B cell (primary cell): Measurements from ENCODE around the gene KNL1.

Source experiments
- EZH2 ChIP-seq: IDR thresholded peaks from 2 replicates; pipeline ENCODE4 v1.6.1; 2012; ENCODE audit warnings: borderline replicate concordance, low read depth, mild to moderate bottlenecking, moderate library complexity, low read length; ENCODE audit not compliant: insufficient read depth, poor library complexity, severe bottlenecking
- TF ChIP-seq, protein P1 (sequence below): fragments of 200-600 bp; IDR thresholded peaks from one replicate; pipeline ENCODE4 v1.8.0; 2022; ENCODE audit warnings: antibody characterized with exemption, mild to moderate bottlenecking

DNA sequence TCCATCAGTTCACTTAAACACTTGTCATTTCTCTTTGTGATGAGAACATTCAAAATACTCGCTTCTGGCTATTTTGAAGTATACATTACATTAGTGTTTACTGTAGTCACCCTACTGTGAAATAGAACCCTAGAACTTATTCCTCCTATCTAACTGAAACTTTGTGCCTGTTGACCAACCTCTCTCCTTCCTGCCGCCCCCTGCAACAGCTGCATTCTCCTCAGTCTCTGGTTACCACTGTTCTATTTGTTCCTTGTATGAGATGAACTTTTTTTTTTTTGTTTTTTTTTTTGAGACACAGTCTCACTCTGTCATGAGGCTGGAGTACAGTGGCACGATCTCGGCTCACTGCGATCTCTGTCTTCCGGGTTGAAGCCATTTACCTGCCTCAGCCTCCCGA lies 103.9 kb downstream of the KNL1 start:
- TF ChIP-seq, protein P1, sequence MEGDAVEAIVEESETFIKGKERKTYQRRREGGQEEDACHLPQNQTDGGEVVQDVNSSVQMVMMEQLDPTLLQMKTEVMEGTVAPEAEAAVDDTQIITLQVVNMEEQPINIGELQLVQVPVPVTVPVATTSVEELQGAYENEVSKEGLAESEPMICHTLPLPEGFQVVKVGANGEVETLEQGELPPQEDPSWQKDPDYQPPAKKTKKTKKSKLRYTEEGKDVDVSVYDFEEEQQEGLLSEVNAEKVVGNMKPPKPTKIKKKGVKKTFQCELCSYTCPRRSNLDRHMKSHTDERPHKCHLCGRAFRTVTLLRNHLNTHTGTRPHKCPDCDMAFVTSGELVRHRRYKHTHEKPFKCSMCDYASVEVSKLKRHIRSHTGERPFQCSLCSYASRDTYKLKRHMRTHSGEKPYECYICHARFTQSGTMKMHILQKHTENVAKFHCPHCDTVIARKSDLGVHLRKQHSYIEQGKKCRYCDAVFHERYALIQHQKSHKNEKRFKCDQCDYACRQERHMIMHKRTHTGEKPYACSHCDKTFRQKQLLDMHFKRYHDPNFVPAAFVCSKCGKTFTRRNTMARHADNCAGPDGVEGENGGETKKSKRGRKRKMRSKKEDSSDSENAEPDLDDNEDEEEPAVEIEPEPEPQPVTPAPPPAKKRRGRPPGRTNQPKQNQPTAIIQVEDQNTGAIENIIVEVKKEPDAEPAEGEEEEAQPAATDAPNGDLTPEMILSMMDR, result no peak
- TF ChIP-seq EZH2, result no peak
